AG04449 (cell line): ENCODE results near the gene FOXP1.

Source experiments
- CTCF ChIA-PET: fragments of 350-600 bp; formaldehyde crosslinking; extraction: SDS; loops from one replicate; lab custom pipeline; 2021; ENCODE audit warnings: antibody characterized with exemption; lab: Yijun Ruan, JAX
- POLR2A ChIA-PET: fragments of 400-600, 350-600 bp; formaldehyde crosslinking; extraction: SDS; loops from one replicate; lab custom pipeline; 2020; ENCODE audit warnings: antibody characterized with exemption, inconsistent platforms; lab: Yijun Ruan, JAX
- DNase-seq: peaks from one replicate; pipeline ENCODE4 v3.0.0-alpha.2; 2010; ENCODE audit warnings: low read depth, low spot score
- H3K4me3 ChIP-seq: 2 replicates; pipeline ENCODE4 v1.5.1; 2011; ENCODE audit warnings: low read depth, mild to moderate bottlenecking, control low read depth, low read length
- CTCF ChIP-seq: IDR thresholded peaks from one replicate; pipeline ENCODE4 v1.5.1; 2011; ENCODE audit warnings: mild to moderate bottlenecking, moderate library complexity, low read length, control low read depth, inconsistent platforms; ENCODE audit not compliant: insufficient read depth; ENCODE audit errors: missing control alignments

The FOXP1 gene

GRCh38 chr3:71407823-71408222 is 175.7 kb downstream of the FOXP1 start:
- no peak for DNase-seq
- ChIA-PET POLR2A (no interaction called here), CTCF (no interaction called here)
- no peak overlapping the region for H3K4me3 ChIP-seq
- no peak for TF ChIP-seq CTCF

GRCh38 chr3:71406972-71407810 is 176.3 kb downstream of the FOXP1 start:
- no peak for DNase-seq
- TF ChIP-seq CTCF: no peak
- ChIA-PET POLR2A (interaction anchor here (0.7 kb wide), 1 partner anchor 19 kb away, joined by 3 read pairs; no protein-coding TSS in a partner anchor), CTCF (interaction anchor here (1.0 kb wide), 1 partner anchor 16 kb away, joined by 3 read pairs; no protein-coding TSS in a partner anchor)
- no peak overlapping the region for H3K4me3 ChIP-seq

GRCh38 chr3:71402911-71403310 is 180.6 kb downstream of the FOXP1 start:
- H3K4me3 ChIP-seq: no peak overlapping the region
- CTCF ChIA-PET: interaction anchor here (0.8 kb wide), 1 partner anchor 27 kb away, joined by 3 read pairs; no protein-coding TSS in a partner anchor
- no peak for TF ChIP-seq CTCF
- no peak for DNase-seq
- POLR2A ChIA-PET: no interaction called here

- TF ChIP-seq CTCF: no peak
- no peak for DNase-seq
- ChIA-PET POLR2A (no interaction called here), CTCF (no interaction called here)
- no peak overlapping the region for H3K4me3 ChIP-seq
Measured at GRCh38 chr3:71402280-71402679, 181.2 kb downstream of the FOXP1 start.

- ChIA-PET CTCF (no interaction called here), POLR2A (no interaction called here)
- no peak for TF ChIP-seq CTCF
- DNase-seq: no peak
- no peak overlapping the region for H3K4me3 ChIP-seq
Measured at GRCh38 chr3:71401695-71402231, 181.8 kb downstream of the FOXP1 start.

GRCh38 chr3:71400986-71401451 is 182.5 kb downstream of the FOXP1 start:
- ChIA-PET CTCF (no interaction called here), POLR2A (no interaction called here)
- no peak overlapping the region for H3K4me3 ChIP-seq
- DNase-seq: no peak
- no peak for TF ChIP-seq CTCF
